ENCODE results near the gene PDCL3. TPM values are rescaled to one million over a fixed set of nuclear protein-coding genes. Genes with fewer than 3 reads are reported as not detected.

PDCL3 gene
- total RNA-seq, 1 donor from 2014 or later: 21.6 TPM

DNA sequence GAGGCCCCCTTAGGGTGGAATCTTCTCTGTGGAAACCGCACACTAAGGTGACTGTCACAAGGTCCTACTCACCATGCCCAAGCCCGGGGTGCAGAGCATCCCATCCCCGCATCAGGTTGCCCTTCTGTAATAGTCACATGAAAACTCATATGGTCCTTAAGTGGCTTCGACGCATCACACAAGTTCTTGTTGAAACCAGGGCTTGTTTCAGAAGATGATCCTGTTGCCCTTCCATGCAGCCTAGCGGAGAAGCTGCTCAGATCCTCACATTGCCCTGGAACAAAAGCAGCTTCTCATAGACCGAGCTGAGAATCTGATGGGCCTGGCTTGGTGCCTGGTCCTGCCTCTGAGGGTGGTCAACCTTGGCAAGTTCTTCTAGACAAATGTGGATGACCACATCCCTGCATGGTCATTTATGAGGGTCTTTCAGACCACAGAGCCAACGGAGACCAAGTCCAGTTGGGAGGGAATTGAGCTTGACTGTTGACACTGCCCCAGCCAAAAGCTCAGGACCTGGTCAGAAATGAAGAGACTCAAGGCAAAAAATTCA, 54.1 kb downstream of the PDCL3 start:
- H3K4me3 ChIP-seq: no peak overlapping the region
- H3K4me1 ChIP-seq: no peaks in the 10 kb centered on the region
- ATAC-seq (no peak), DNase-seq (peak; percentile 13)
- no peaks in the 10 kb centered on the region for H3K36me3 ChIP-seq
- H3K9me3 ChIP-seq: no peaks in the 10 kb centered on the region
- TF ChIP-seq, protein P1, sequence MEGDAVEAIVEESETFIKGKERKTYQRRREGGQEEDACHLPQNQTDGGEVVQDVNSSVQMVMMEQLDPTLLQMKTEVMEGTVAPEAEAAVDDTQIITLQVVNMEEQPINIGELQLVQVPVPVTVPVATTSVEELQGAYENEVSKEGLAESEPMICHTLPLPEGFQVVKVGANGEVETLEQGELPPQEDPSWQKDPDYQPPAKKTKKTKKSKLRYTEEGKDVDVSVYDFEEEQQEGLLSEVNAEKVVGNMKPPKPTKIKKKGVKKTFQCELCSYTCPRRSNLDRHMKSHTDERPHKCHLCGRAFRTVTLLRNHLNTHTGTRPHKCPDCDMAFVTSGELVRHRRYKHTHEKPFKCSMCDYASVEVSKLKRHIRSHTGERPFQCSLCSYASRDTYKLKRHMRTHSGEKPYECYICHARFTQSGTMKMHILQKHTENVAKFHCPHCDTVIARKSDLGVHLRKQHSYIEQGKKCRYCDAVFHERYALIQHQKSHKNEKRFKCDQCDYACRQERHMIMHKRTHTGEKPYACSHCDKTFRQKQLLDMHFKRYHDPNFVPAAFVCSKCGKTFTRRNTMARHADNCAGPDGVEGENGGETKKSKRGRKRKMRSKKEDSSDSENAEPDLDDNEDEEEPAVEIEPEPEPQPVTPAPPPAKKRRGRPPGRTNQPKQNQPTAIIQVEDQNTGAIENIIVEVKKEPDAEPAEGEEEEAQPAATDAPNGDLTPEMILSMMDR (IDR thresholded peaks at IDR 0.05): no peak
- H3K27me3 ChIP-seq: no peaks in the 10 kb centered on the region
- intact Hi-C loops (cut with DNase I): no loop called here
- H3K27ac ChIP-seq: no peak overlapping the region

- DNase-seq (peak; percentile 26), ATAC-seq (no peak)
- Histone ChIP-seq H3K4me3 (no peak overlapping the region), H3K27ac (no peak overlapping the region), H3K36me3 (no peaks in the 10 kb centered on the region), H3K9me3 (no peaks in the 10 kb centered on the region), H3K27me3 (no peaks in the 10 kb centered on the region), H3K4me1 (no peaks in the 10 kb centered on the region)
- intact Hi-C loops (cut with DNase I): no loop called here
- TF ChIP-seq, protein P1 (IDR thresholded peaks at IDR 0.05): no peak
Measured at GRCh38 chr2:100619951-100620350, 57.2 kb downstream of the PDCL3 start.

- Histone ChIP-seq H3K27ac (no peak overlapping the region), H3K9me3 (no peaks in the 10 kb centered on the region), H3K4me1 (no peaks in the 10 kb centered on the region), H3K36me3 (no peaks in the 10 kb centered on the region), H3K27me3 (no peaks in the 10 kb centered on the region), H3K4me3 (no peak overlapping the region)
- DNase-seq: no peak
- ATAC-seq: no peak
- TF ChIP-seq, protein P1 (IDR thresholded peaks at IDR 0.05): no peak
- intact Hi-C loops (cut with DNase I): no loop called here
Measured at GRCh38 chr2:100620481-100620880, 57.7 kb downstream of the PDCL3 start.

DNA sequence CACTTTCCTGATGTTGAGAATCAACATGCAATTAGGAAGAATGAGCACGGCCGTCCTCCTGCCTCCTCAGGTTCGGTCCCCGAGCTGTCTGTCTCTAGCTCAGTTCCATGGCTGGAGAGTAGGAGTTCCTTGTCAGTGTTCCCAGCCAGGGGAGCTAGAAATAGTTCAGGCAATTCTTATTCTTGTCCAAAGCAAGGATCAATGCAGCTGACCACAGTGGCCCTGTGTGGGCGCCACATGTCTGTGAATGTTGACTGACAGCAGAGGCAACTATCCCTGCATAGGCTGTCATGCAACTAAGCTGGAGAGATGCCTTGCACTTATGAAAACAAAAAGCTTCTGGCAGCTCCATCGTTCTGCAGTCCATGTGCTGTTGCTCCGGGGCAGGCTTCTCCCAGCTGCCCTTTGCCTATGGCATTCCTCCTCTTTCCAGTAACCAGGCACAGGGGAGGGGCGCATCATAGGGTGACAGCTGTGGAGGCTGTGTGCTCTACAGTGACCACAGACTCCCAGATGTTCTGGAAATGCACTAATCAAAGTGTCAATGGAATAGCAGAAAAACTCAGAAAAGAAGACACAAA, 58.7 kb downstream of the PDCL3 start:
- no peaks in the 10 kb centered on the region for H3K36me3 ChIP-seq
- ATAC-seq (no peak), DNase-seq (no peak)
- intact Hi-C loops (cut with DNase I): no loop called here
- no peak overlapping the region for H3K27ac ChIP-seq
- no peak overlapping the region for H3K4me3 ChIP-seq
- H3K4me1 ChIP-seq: no peaks in the 10 kb centered on the region
- no peaks in the 10 kb centered on the region for H3K27me3 ChIP-seq
- TF ChIP-seq, protein P1 (IDR thresholded peaks at IDR 0.05): no peak
- H3K9me3 ChIP-seq: no peaks in the 10 kb centered on the region

DNA sequence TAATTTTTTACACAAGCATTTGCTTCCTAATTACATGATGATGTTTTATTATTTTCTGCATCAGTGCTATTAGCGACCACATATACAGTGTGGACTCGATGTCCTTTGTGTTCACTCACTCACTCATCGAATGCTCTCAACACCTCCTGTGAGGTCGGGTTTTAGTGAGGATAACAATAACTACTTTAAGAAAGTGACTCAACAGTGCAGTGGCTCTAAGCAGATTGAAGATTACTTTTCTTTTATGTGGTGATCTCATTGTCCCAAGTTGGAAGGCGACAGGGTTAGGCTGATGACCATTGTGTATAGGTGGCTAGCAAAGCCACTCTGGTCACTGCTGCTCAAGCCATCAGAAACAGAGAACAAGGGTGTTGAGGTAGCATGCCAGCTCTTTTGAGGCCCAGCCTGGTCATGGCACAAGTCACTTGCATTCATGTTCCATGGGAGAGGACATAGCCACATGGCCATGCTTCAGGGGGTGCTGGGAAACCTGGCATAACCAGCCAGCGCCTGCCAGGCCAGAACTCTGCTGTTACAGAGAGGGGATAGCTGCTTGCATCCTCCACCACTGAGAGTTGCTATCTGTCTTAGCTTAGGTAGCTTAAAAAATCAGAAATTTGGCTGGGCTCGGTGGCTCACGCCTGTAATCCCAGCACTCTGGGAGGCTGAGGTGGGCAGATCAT, 60.4 kb downstream of the PDCL3 start:
- DNase-seq: no peak
- ATAC-seq: no peak
- TF ChIP-seq, protein P1 (IDR thresholded peaks at IDR 0.05): no peak
- Histone ChIP-seq H3K9me3 (no peaks in the 10 kb centered on the region), H3K36me3 (no peaks in the 10 kb centered on the region), H3K27ac (no peak overlapping the region), H3K4me3 (no peak overlapping the region), H3K27me3 (no peaks in the 10 kb centered on the region), H3K4me1 (no peaks in the 10 kb centered on the region)
- intact Hi-C loops (cut with DNase I): no loop called here

Data from upper lobe of right lung (tissue), 1 donor.